Measurements from ENCODE around the gene TFF2. TPM values are rescaled to one million over a fixed set of nuclear protein-coding genes. Genes with fewer than 3 reads are reported as not detected.

TFF2 gene
- total RNA-seq, 3 donors from 2014 or later (not counting 1 experiment from before 2014, with no cell fraction given): not detected

GRCh38 chr21:42302794-42303193 is 48.0 kb downstream of the TFF2 start:
- Histone ChIP-seq H3K4me1 (ENCODE audit: control insufficient read depth, insufficient read depth, low read length) (peaks cover 9% of the 10 kb centered on the region), H3K36me3 (ENCODE audit: control insufficient read depth, insufficient read depth, low read length) (no peaks in the 10 kb centered on the region), H3K9me3 (ENCODE audit: control insufficient read depth, insufficient read depth, low read length) (no peaks in the 10 kb centered on the region), H3K4me3 (ENCODE audit: low read length) (no peak overlapping the region), H3K27me3 (ENCODE audit: control insufficient read depth, insufficient read depth, low read length) (no peaks in the 10 kb centered on the region), H3K27ac (ENCODE audit: low read length) (no peak overlapping the region)
- H3K27ac Mint-ChIP-seq: no peak overlapping the region
- no peak for ATAC-seq
- H3K4me3 Mint-ChIP-seq: no peak overlapping the region
- H3K36me3 Mint-ChIP-seq: no peaks in the 10 kb centered on the region
- no peak for DNase-seq
- no peaks in the 10 kb centered on the region for H3K4me1 Mint-ChIP-seq
- intact Hi-C loops (cut with micrococcal nuclease): no loop called here
- H3K27me3 Mint-ChIP-seq (ENCODE audit: low read depth in 2 of 2): peaks cover 10 to 27% of the 10 kb centered on the region in 2 donors
- H3K9me3 Mint-ChIP-seq: no peaks in the 10 kb centered on the region
- WGBS (ENCODE audit: insufficient coverage): 62% methylated on average over 7 of the region's 7 CpGs
- no peak for TF ChIP-seq CTCF (IDR thresholded peaks at IDR 0.05)

GRCh38 chr21:42302076-42302650 is 48.6 kb downstream of the TFF2 start:
- no peak overlapping the region for H3K27ac Mint-ChIP-seq
- no peak overlapping the region for H3K4me3 ChIP-seq (ENCODE audit: low read length)
- no peaks in the 10 kb centered on the region for H3K4me1 Mint-ChIP-seq
- TF ChIP-seq CTCF (IDR thresholded peaks at IDR 0.05): no peak
- intact Hi-C loops (cut with micrococcal nuclease): no loop called here
- H3K27me3 Mint-ChIP-seq (ENCODE audit: low read depth in 2 of 2): peaks cover 10 to 23% of the 10 kb centered on the region in 2 donors
- H3K9me3 Mint-ChIP-seq: no peaks in the 10 kb centered on the region
- peaks cover 9% of the 10 kb centered on the region for H3K4me1 ChIP-seq (ENCODE audit: control insufficient read depth, insufficient read depth, low read length)
- H3K27me3 ChIP-seq (ENCODE audit: control insufficient read depth, insufficient read depth, low read length): no peaks in the 10 kb centered on the region
- H3K36me3 ChIP-seq (ENCODE audit: control insufficient read depth, insufficient read depth, low read length): peaks cover 1% of the 10 kb centered on the region
- no peak for DNase-seq
- no peaks in the 10 kb centered on the region for H3K9me3 ChIP-seq (ENCODE audit: control insufficient read depth, insufficient read depth, low read length)
- H3K4me3 Mint-ChIP-seq: no peak overlapping the region
- no peak overlapping the region for H3K27ac ChIP-seq (ENCODE audit: low read length)
- H3K36me3 Mint-ChIP-seq: no peaks in the 10 kb centered on the region
- ATAC-seq: no peak
- 72% methylated on average over 12 of the region's 12 CpGs for WGBS (ENCODE audit: insufficient coverage)

GRCh38 chr21:42301371-42302075 is 49.3 kb downstream of the TFF2 start:
- intact Hi-C loops (cut with micrococcal nuclease): no loop called here
- TF ChIP-seq CTCF (IDR thresholded peaks at IDR 0.05): no peak
- no peak overlapping the region for H3K27ac Mint-ChIP-seq

More at GRCh38 chr21:42301371-42302075, 49.3 kb downstream of the TFF2 start:
- Mint-ChIP-seq H3K27me3 (ENCODE audit: low read depth in 2 of 2) (peaks cover 5 to 17% of the 10 kb centered on the region in 2 donors), H3K36me3 (no peaks in the 10 kb centered on the region), H3K4me3 (no peak overlapping the region), H3K4me1 (no peaks in the 10 kb centered on the region), H3K9me3 (no peaks in the 10 kb centered on the region)
- ATAC-seq: no peak
- H3K27me3 ChIP-seq (ENCODE audit: control insufficient read depth, insufficient read depth, low read length): no peaks in the 10 kb centered on the region
- 79% methylated on average over 20 of the region's 20 CpGs for WGBS (ENCODE audit: insufficient coverage)
- H3K36me3 ChIP-seq (ENCODE audit: control insufficient read depth, insufficient read depth, low read length): peaks cover 2% of the 10 kb centered on the region
- H3K9me3 ChIP-seq (ENCODE audit: control insufficient read depth, insufficient read depth, low read length): no peaks in the 10 kb centered on the region
- H3K4me1 ChIP-seq (ENCODE audit: control insufficient read depth, insufficient read depth, low read length): peaks cover 6% of the 10 kb centered on the region
- no peak for DNase-seq
- H3K27ac ChIP-seq (ENCODE audit: low read length): no peak overlapping the region
- H3K4me3 ChIP-seq (ENCODE audit: low read length): no peak overlapping the region

Measured in natural killer cell (primary cell).